Measurements from ENCODE around the gene RARB.

GRCh38 chr3:25493246-25493645 is 65.2 kb downstream of the RARB start:
- TF ChIP-seq EZH2phosphoT487 (IDR thresholded peaks at IDR 0.05; ENCODE audit: unreplicated experiment) (no peak), CTCF (conservative IDR thresholded peaks at IDR 0.05; ENCODE audit: low read depth in 2 of 2) (no peak), JUNB (IDR thresholded peaks at IDR 0.05; ENCODE audit: unreplicated experiment) (no peak), REST (IDR thresholded peaks at IDR 0.05; ENCODE audit: unreplicated experiment) (no peak), POLR2AphosphoS5 (IDR thresholded peaks at IDR 0.05; ENCODE audit: low read depth) (no peak)

Measured in GM23338 (cell line).